Spleen (tissue), 11 donors: ENCODE measurements around the gene DOCK9. TPM values are rescaled to one million over a fixed set of nuclear protein-coding genes. Genes with fewer than 3 reads are reported as not detected.
A peak's percentile ranks its signal among the peaks of the same experiment; 100 is the strongest.

ENCODE experiments used
- DNase-seq: peaks from one replicate; pipeline ENCODE4 v3.0.0-alpha.2; 2020
- H3K27ac ChIP-seq, 8 donors: fragments of 200-600 bp; sonication (generic) in 7 of 8; 1 replicate in 4 of 8; 2 replicates in 4 of 8; pipeline versions ENCODE4 v1.5.0 to v1.8.0; 2016 to 2021; ENCODE audit warnings: inconsistent platforms in 4 of 8, mild to moderate bottlenecking in 4 of 8, moderate library complexity in 1 of 8
- H3K27me3 ChIP-seq, 7 donors: fragments of 200-600 bp; sonication (generic) in 6 of 7; replicated peaks in 1 of 7; 1 replicate in 4 of 7; 2 replicates in 3 of 7; pipeline versions ENCODE4 v1.5.0 to v1.8.0; 2016 to 2021; ENCODE audit warnings: inconsistent platforms in 3 of 7, mild to moderate bottlenecking in 1 of 7
- H3K36me3 ChIP-seq, 6 donors: fragments of 200-600 bp; sonication (generic) in 5 of 6; 1 replicate in 4 of 6; 2 replicates in 2 of 6; pipeline versions ENCODE4 v1.5.0 to v1.8.0; 2016 to 2021; ENCODE audit warnings: inconsistent platforms in 2 of 6
- H3K4me1 ChIP-seq, 6 donors: fragments of 200-600 bp; sonication (generic) in 5 of 6; 1 replicate in 3 of 6; 2 replicates in 3 of 6; pipeline versions ENCODE4 v1.5.0 to v1.8.0; 2016 to 2021; ENCODE audit warnings: inconsistent platforms in 3 of 6
- H3K4me3 ChIP-seq, 8 donors: fragments of 200-600 bp; sonication (generic) in 7 of 8; 1 replicate in 4 of 8; 2 replicates in 4 of 8; pipeline versions ENCODE4 v1.5.0 to v1.8.0; 2016 to 2021; ENCODE audit warnings: inconsistent platforms in 4 of 8, mild to moderate bottlenecking in 4 of 8, moderate library complexity in 2 of 8
- H3K9me3 ChIP-seq, 8 donors: fragments of 200-600 bp; sonication (generic) in 7 of 8; 1 replicate in 4 of 8; 2 replicates in 4 of 8; pipeline versions ENCODE4 v1.5.0 to v1.8.0; 2016 to 2021; ENCODE audit warnings: inconsistent platforms in 4 of 8
- CTCF ChIP-seq, 11 experiments: fragments of 200-600 bp in 7 of 11; fragments of 450-650 bp in 4 of 11; sonication (generic) in 4 of 11; IDR thresholded peaks in 8 of 11; conservative IDR thresholded peaks in 3 of 11; 1 replicate in 7 of 11; 2 replicates in 4 of 11; pipeline versions ENCODE4 v1.4.0 to v1.8.0; 2016 to 2021; ENCODE audit warnings: antibody characterized with exemption in 11 of 11, inconsistent platforms in 4 of 11, mild to moderate bottlenecking in 1 of 11
- POLR2A ChIP-seq, 3 donors: fragments of 450-650 bp; IDR thresholded peaks; one replicate each; pipeline ENCODE4 v1.5.1; 2017; ENCODE audit warnings: antibody characterized with exemption in 3 of 3, mild to moderate bottlenecking in 1 of 3
- POLR2AphosphoS5 ChIP-seq, 3 donors: sonication (generic); formaldehyde crosslinking; IDR thresholded peaks; one replicate each; pipeline ENCODE4 v1.5.1; 2017; ENCODE audit warnings: antibody characterized with exemption in 3 of 3
- WGBS, 5 donors: extraction: QIAGEN DNeasy Blood & Tissue Kit in 3 of 5; methylation state at CpG; one replicate each; pipeline versions ENCODE4 v1.1.5 to v1.1.7; 2013 to 2018; 5-methylcytosine and 5-hydroxymethylcytosine counted together
- intact Hi-C: fragments of 100-400 bp; cut with DNase I; formaldehyde crosslinking; loops from one replicate; pipeline ENCODE4 v1.15.0; 2023; ENCODE audit warnings: low total_unique reads
- polyA plus RNA-seq, 3 donors: library from polyadenylated mRNA; stranded (reverse); fragments of 200-250 nt; gene quantifications; one replicate each; pipeline ENCODE4 v1.2.1, GENCODE V29; 2013
- total RNA-seq, 7 donors: library from RNA; depleted of rRNA in 3 of 7; stranded (reverse); fragments of >200 nt in 3 of 7; fragmentation: NEBNext Ultra II Directional in 4 of 7; extraction: Animal tissue kit (Norgen Biotek cat#: 25700) in 4 of 7; gene quantifications; one replicate each; pipeline versions ENCODE4 v1.1.0 to v1.2.1, GENCODE V29; 2016 to 2021
- donor health status: healthy with polysubstance abuse.
- donor health status: DM: no; HTN: no; CAD: no; lungs with moderate emphysema.
- donor health status: DM: no; HTN: no; CAD: no.
- donor health status: Bipolar disorder and iron deficiency.
- donor health status: healthy.
- donor health status: DM: no; HTN: no; CAD: no.
- donor health status: DM: yes; HTN: yes; CAD: no.

The DOCK9 gene
- total and polyA plus RNA-seq, 10 donors = 6.9 to 53.3 (median 47.6) TPM

GRCh38 chr13:98994896-98995295, 17.0 kb upstream of the DOCK9 start:
- DNase-seq = no peak
- intact Hi-C loops = no loop called here
- H3K9me3 ChIP-seq = no peaks in the 10 kb centered on the region
- no peak overlapping the region for H3K4me3 ChIP-seq
- H3K27me3 ChIP-seq = no peaks in the 10 kb centered on the region
- peak overlapping the region in 1 of 8 donors; percentile 9 for H3K27ac ChIP-seq
- no peaks in the 10 kb centered on the region for H3K36me3 ChIP-seq
- peaks cover 6 to 18% (median 9%) of the 10 kb centered on the region in 6 donors for H3K4me1 ChIP-seq
- 63 to 77% (median 74%) methylated on average over 6 of the region's 6 CpGs for WGBS, 5 donors
- TF ChIP-seq POLR2A (IDR thresholded peaks at IDR 0.05) = no peak
- TF ChIP-seq POLR2AphosphoS5 (IDR thresholded peaks at IDR 0.05) = no peak
- no peak for TF ChIP-seq CTCF (IDR thresholded peaks at IDR 0.05 in 8 of 11, conservative IDR thresholded peaks at IDR 0.05 in 3 of 11)

GRCh38 chr13:98994080-98994479, 16.2 kb upstream of the DOCK9 start:
- intact Hi-C loops = no loop called here
- peaks cover 0 to 10% (median 4%) of the 10 kb centered on the region in 6 donors for H3K4me1 ChIP-seq
- no peak for DNase-seq
- H3K27me3 ChIP-seq = no peaks in the 10 kb centered on the region
- no peaks in the 10 kb centered on the region for H3K36me3 ChIP-seq
- no peak overlapping the region for H3K4me3 ChIP-seq
- TF ChIP-seq CTCF (IDR thresholded peaks at IDR 0.05 in 8 of 11, conservative IDR thresholded peaks at IDR 0.05 in 3 of 11) (no peak), POLR2A (IDR thresholded peaks at IDR 0.05) (no peak), POLR2AphosphoS5 (IDR thresholded peaks at IDR 0.05) (no peak)
- 93 to 100% (median 97%) methylated on average over 2 of the region's 2 CpGs for WGBS, 5 donors
- no peak overlapping the region for H3K27ac ChIP-seq
- H3K9me3 ChIP-seq = no peaks in the 10 kb centered on the region

DNA sequence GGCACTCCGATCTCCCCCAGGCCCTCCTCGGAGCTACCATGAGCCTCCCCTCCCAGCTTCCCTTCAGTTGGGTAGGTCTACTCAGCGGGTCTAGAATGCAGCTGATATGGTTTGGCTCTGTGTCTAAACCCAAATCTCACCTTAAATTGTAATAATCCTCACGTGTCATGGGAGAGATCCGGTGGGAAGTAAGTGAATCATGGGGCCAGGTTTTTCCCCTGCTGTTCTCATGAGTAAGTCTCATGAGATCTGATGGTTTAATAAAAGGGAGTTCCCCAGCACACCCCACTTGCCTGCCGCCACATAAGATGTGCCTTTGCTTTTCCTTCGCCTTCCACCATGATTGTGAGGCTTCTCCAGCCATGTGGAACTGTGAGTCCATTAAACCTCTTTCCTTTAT, 14.5 kb upstream of the DOCK9 start:
- no peak overlapping the region for H3K27ac ChIP-seq
- TF ChIP-seq CTCF (IDR thresholded peaks at IDR 0.05 in 8 of 11, conservative IDR thresholded peaks at IDR 0.05 in 3 of 11) = no peak
- no peak for TF ChIP-seq POLR2A (IDR thresholded peaks at IDR 0.05)
- TF ChIP-seq POLR2AphosphoS5 (IDR thresholded peaks at IDR 0.05) = no peak
- H3K4me3 ChIP-seq = no peak overlapping the region
- H3K27me3 ChIP-seq = no peaks in the 10 kb centered on the region
- WGBS, 5 donors = 75 to 82% (median 77%) methylated on average over 7 of the region's 7 CpGs
- H3K36me3 ChIP-seq = no peaks in the 10 kb centered on the region
- no peak for DNase-seq
- intact Hi-C loops = no loop called here
- no peaks in the 10 kb centered on the region for H3K4me1 ChIP-seq
- no peaks in the 10 kb centered on the region for H3K9me3 ChIP-seq

DNA sequence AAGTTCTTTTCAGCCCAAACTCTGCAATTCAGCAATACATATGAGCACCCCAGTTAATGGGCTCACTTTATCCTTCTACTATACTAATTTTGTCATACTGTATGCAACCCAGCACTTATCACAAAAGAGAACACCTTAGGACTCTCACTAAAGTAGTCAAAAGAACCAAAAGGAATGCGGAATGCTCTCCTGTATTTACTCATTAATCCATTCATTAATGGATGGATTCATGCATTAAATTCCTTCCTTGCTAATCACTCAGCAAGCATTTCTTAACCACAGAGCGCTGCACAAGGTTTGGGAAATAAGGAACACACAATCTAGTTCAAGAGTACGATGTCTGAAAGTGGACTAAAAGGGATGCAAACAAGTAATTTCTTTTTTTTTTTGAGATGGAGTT, 12.8 kb upstream of the DOCK9 start:
- DNase-seq = no peak
- H3K9me3 ChIP-seq = no peaks in the 10 kb centered on the region
- no peaks in the 10 kb centered on the region for H3K36me3 ChIP-seq
- 95 to 99% (median 97%) methylated on average over 3 of the region's 3 CpGs for WGBS, 5 donors
- no peak overlapping the region for H3K4me3 ChIP-seq
- no peak for TF ChIP-seq POLR2AphosphoS5 (IDR thresholded peaks at IDR 0.05)
- TF ChIP-seq POLR2A (IDR thresholded peaks at IDR 0.05) = no peak
- no peak for TF ChIP-seq CTCF (IDR thresholded peaks at IDR 0.05 in 8 of 11, conservative IDR thresholded peaks at IDR 0.05 in 3 of 11)
- no peaks in the 10 kb centered on the region for H3K27me3 ChIP-seq
- H3K4me1 ChIP-seq = no peaks in the 10 kb centered on the region
- intact Hi-C loops = no loop called here
- H3K27ac ChIP-seq = no peak overlapping the region
